GM18951 (cell line): ENCODE data around the gene DGKI.

Experiments used
- POLR2A ChIP-seq: IDR thresholded peaks from 4 replicates; pipeline ENCODE4 v1.6.1; 2011; ENCODE audit warnings: mild to moderate bottlenecking; ENCODE audit not compliant: insufficient read length, insufficient read depth; ENCODE audit errors: extremely low read depth
- in situ Hi-C: fragments of 300-500 bp; cut with MboI; formaldehyde crosslinking; loops from one replicate; pipeline ENCODE4 v1.12.0; 2022; ENCODE audit warnings: low sequenced_read_pairs, mixed read lengths, inconsistent platforms; ENCODE audit not compliant: unreplicated experiment

The DGKI gene

DNA sequence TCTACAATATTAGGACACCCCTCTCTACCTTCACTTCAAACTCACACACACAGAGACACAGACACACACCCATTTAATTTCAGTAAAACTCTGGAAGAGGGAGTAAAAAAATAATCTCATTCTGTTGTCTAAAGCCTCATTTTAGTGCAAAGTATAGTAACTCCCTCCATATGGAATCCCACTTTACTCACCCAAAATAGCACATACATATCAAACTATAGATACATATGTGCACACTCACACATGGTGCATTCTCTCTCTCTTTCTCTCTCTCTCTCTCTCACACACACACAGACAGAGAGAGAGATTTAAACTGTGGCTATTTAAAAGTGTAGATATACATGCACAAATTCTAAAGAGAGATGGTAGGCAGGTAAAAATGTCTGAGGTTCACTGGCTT is 323.6 kb downstream of the DGKI start:
- no peak for TF ChIP-seq POLR2A
- in situ Hi-C loops, result no loop called here

DNA sequence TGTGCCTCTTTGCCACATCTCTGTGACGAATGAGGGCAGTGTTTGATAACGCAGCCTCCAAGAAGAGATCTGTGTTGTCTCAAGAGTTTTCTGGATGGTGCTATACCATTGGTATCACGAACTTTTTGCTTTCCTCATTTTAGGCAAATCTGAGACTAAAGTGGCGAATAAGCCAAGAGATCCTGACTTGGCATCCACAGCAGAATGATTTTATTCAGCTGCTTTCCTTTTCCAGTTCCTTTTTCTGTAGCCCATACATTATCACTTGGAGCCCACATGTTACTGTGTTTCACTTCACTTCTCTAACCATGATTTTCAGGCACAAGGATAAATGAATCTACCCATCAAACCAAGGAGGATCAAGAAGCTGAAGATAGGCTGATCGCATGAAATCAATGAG is 325.3 kb downstream of the DGKI start:
- in situ Hi-C loops, result no loop called here
- TF ChIP-seq POLR2A, result no peak

DNA sequence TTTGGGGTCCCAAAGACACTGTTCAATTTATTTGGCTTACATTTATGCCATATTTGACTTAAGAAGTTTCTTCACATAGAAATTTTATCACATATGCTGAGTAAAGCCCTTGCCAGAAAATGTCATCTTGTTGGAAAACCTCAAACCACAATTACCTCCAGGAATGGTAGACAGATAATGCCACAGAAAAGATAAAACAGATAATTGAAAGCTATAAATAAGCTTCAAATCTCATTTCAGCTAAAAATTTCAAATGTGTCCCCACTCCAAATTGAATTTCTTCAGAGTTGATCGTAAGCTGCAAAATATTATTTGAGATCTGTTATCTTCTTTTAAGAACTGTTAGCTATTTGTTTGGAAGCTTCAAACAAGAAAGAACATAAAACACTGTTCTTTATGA is 326.8 kb downstream of the DGKI start:
- no peak for TF ChIP-seq POLR2A
- in situ Hi-C loops, result no loop called here

DNA sequence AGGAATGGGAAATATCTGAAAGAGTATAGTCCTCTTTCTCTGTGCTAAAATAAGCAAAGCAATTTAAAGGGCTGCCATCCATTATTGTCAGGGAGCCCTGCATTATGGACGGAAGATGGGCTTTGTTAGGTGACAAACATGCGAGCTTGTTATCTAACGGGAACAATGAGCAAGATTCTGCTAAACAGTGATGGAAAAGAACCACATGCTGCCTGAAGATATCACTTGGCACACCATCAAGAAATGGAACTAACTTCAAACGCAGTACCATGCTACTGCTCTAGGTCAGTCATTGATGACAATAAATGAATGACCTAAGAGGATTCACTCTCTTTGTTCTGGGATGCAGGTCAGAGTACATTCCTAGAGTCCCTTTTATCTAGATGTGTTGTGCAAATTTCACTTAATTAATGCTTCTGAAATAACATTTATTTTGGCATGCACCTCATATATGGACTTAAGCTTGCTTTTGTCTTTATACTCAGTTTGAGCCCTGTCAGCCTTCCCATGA is 327.5 kb downstream of the DGKI start:
- in situ Hi-C loops, result no loop called here
- TF ChIP-seq POLR2A, result no peak

DNA sequence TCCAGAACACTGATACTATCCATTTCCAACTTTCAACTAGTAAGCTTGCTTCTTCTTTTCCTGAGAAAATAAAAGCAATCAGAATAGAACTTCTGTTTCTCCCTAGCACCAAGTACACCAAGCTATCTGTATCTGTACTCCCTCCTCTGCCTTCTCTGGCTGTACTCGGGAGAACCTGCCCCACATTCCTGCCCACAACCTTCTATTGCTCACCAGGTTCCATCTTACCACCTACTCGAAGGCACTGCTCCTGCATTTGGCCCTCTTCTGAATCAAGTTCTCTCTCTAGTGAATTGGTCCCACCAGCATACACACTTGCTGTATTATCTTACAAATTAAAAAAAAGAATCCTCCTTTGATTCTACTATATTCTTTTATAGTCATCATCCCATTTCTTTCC is 333.7 kb downstream of the DGKI start:
- TF ChIP-seq POLR2A, result no peak

DNA sequence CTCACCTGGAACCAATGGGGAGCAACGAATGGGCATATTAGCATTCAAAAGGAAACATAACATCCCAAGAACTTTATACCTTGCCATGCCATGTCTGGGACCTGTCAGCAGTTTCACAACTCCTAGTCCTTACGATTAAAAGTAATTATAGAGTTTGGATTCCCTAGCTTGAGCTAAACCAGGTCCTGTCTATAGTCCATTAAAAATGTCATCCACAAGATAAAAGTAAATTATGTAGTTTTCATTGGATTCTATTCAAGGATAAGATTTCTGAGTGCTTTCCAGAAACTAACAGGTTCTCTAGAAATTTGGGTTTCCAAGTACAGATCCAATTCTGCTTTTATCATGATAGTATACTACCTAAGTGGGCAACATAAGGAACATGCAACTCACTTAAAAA is 339.7 kb downstream of the DGKI start:
- no peak for TF ChIP-seq POLR2A
- in situ Hi-C loops, result no loop called here

More for the DNA sequence above, 333.7 kb downstream of the DGKI start:
- in situ Hi-C loops, result no loop called here

DNA sequence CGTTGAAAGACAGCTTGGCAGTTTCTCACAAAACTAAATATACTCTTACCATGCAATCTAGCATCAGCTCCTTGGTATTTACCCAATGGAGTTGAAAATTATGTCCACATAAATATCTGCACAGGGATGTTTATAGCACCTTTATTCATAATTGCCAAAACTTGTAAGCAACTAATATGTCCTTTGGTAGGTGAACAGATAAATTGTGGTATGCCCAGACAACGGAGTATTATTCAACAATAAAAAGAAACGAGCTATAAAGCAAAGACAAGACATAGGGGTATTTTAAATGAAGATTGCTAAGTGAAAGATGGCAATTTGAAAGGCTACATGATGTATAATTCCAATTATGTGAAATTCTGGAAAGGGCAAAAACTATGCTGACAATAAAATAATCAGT is 340.7 kb downstream of the DGKI start:
- in situ Hi-C loops, result no loop called here
- no peak for TF ChIP-seq POLR2A

DNA sequence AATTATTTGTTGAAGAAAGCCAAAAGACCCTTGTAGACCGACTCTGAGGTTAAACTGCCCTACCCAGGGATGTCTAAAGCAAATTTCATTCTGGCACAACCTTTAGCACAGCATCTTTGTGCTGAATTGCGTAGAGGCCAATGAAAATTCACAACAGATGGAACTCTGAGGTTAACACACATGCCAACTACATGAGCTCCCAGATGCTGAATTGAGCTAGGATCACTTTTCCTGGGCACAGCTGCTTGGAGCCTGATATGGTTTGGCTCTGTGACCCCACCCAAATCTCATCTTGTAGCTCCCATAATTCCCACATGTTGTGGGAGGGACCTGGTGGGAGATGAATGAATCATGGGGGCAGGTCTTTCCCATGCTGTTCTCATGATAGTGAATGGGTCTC is 345.2 kb downstream of the DGKI start:
- in situ Hi-C loops, result no loop called here
- TF ChIP-seq POLR2A, result no peak

DNA sequence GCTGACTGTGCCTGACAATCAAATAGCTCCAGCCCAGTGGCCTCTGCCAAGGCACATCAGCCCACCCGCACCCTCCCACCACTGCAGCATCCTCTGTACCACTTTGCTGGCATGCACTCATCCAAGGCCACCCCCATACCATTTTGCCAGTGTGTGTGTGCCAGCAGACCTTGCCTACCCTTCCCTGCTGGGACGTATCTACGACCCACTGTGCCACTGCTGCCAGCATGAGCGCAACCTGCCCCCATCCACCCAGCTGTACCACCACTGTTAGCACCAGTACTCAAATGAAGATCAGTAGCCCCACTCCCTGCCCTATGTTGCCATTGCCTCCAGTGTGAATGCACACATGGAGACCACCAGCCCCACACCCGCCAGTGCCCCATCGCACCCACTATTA is 353.9 kb downstream of the DGKI start:
- TF ChIP-seq POLR2A, result no peak
- in situ Hi-C loops, result no loop called here

DNA sequence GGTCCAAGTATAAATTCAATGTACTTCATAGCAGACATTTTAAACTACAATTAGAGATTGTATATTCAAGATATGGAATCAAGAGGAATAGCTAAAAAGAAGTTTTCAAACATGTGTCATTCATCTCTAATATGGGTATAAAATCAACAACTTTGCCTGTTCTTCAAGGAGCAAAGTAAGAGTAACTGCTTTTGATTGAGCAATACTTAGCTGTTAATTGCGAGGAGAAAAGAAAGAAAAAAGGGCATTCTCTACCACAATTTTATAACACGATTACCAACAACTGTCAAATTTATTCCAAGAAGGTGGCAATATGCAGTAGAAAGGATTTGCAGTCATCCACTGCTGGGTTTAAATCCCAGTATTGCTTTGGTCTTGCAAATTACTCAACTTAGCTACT is 356.9 kb downstream of the DGKI start:
- in situ Hi-C loops, result no loop called here
- no peak for TF ChIP-seq POLR2A

DNA sequence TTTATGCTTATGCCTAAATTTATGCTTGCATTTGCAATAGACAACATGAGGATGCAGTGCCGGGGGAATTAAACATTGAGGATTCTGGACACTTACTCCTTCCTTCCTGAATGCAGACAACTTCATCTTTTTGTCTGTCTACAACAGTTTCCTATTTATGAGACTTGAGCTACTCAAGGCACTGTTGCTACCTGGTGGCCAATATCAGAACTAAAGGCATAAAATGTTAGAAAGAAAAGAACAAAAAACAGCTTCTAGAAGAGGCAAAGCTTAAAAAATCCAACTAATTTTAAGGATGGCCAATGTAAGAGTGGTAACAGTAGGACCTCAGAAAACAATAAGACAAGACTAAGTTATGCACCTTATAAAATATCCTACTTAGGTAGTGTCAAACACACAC is 358.7 kb downstream of the DGKI start:
- in situ Hi-C loops, result no loop called here
- no peak for TF ChIP-seq POLR2A

DNA sequence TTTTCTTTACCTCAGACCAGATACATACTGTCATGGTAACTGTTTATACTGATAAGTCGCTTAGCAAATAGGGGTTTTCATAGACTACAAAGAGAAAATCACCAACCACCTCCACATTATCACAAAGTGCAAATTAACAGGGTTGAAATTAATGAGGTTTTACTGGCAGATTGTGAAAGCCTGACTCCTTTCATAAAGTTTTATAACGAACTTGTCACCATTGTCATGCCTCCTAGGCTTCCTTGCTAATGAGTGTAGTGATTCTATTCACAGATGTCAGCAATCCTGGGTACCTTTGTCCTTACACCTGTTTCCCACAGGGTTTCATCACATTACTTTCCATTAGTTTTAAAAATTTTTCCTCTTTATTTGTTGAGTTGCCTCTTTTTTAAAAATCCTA is 361.0 kb downstream of the DGKI start:
- TF ChIP-seq POLR2A, result no peak
- in situ Hi-C loops, result no loop called here

DNA sequence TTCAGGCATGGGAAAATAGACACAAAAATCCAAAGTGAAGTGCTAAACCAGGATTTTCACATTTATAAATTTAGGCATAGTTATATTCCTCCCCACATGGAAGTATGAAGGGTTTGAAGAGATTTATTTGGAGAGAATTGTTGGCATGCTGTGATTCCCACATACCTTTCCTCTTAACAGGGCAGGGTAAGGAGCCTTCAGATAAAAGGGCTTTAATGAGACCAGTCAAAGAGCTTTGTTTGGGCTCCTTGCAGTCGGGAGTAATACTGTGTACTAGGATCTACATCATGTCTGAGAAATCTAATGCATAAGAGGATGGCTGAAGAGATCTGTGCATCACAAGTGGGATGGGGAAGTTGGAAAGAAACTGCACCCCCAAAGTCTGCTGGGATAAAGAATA is 362.4 kb downstream of the DGKI start:
- TF ChIP-seq POLR2A, result no peak
- in situ Hi-C loops, result no loop called here

DNA sequence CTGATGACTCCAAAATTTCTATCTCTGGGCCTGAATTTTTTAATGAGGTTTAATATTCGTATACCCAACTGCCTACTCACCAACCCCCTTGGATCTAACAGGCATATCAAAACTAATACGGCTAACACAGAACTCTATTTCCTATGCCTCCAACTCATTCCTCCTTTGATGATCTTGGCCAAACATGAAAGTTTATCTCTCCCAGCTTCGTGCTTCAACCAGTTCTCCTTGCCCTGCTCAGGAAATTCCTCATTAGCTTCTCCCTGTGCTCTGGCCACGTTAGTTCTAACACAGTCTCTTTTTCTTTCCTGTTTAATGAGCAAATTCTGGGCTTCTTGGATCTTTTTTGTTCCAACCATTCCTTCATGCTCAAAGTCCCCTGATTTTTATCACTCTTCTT is 364.3 kb downstream of the DGKI start:
- in situ Hi-C loops, result no loop called here
- no peak for TF ChIP-seq POLR2A

DNA sequence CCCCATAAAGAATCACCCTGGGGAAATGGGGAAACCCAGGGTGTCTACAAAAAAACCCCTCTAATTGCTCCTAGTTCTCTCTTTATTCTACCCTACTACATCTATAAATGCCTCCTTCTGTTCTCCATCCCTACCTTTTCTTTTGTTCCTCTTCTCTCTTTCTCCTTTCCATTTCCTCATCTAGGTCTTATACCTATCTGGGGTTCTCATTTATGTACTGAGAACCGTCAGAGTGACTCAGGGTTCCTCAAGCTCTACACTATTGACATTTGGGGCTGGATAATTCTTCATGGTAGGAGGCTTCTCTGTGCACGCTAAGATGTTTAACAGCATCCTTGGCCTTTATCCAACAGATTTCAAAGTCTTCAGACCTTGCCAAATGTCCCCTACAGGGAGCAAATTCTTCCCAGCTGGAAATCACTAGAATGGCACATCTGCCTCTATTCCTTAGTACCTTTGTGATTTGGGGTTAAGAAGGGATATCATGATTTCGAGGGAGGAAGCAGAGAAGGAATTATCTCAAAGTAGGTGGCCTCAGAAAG is 365.9 kb downstream of the DGKI start:
- in situ Hi-C loops, result no loop called here
- TF ChIP-seq POLR2A, result no peak
